Suppressor macrophage treated with lipopolysaccharide for 4 hours (primary cell): ENCODE data around the gene MVB12B.
A peak's percentile ranks its signal among the peaks of the same experiment; 100 is the strongest.

ENCODE experiments used
- DNase-seq: peaks from one replicate; pipeline ENCODE4 v3.0.0-alpha.2; 2020

The MVB12B gene

GRCh38 chr9:126496781-126497659, 170.4 kb downstream of the MVB12B start:
- no peak for DNase-seq

GRCh38 chr9:126497660-126498275, 171.1 kb downstream of the MVB12B start:
- DNase-seq: peak; percentile 36

GRCh38 chr9:126498331-126498730, 171.7 kb downstream of the MVB12B start:
- no peak for DNase-seq

GRCh38 chr9:126499005-126499910, 172.6 kb downstream of the MVB12B start:
- DNase-seq: peak; percentile 64

- no peak for DNase-seq
Measured at GRCh38 chr9:126499911-126500599, 173.4 kb downstream of the MVB12B start.

GRCh38 chr9:126500600-126501382, 174.2 kb downstream of the MVB12B start:
- DNase-seq: peak; percentile 73

- DNase-seq: no peak
Measured at GRCh38 chr9:126501383-126502331, 175.0 kb downstream of the MVB12B start.

GRCh38 chr9:126502417-126503332, 176.0 kb downstream of the MVB12B start:
- no peak for DNase-seq

- DNase-seq: no peak
Measured at GRCh38 chr9:126503333-126504085, 176.9 kb downstream of the MVB12B start.

- DNase-seq: no peak
Measured at GRCh38 chr9:126504086-126504976, 177.7 kb downstream of the MVB12B start.

GRCh38 chr9:126504977-126505455, 178.4 kb downstream of the MVB12B start:
- DNase-seq: no peak

GRCh38 chr9:126505697-126506346, 179.2 kb downstream of the MVB12B start:
- no peak for DNase-seq

GRCh38 chr9:126506361-126507317, 180.0 kb downstream of the MVB12B start:
- no peak for DNase-seq

- DNase-seq: no peak
Measured at GRCh38 chr9:126507318-126508109, 180.9 kb downstream of the MVB12B start.

- no peak for DNase-seq
Measured at GRCh38 chr9:126508171-126508591, 181.6 kb downstream of the MVB12B start.
